Tibial nerve (tissue), 4 donors: Measurements from ENCODE around the gene PARD3B. TPM values are rescaled to one million over a fixed set of nuclear protein-coding genes. Genes with fewer than 3 reads are reported as not detected.

Source experiments
- DNase-seq, 2 donors: peaks; one replicate each; pipeline ENCODE4 v3.0.0-alpha.2; 2019; ENCODE audit warnings: low spot score in 2 of 2
- H3K27ac ChIP-seq, 4 donors: fragments of 200-600 bp; sonication (generic) in 3 of 4; one replicate each; pipeline ENCODE4 v1.5.1; 2017 to 2019; ENCODE audit warnings: mild to moderate bottlenecking in 1 of 4
- H3K27me3 ChIP-seq, 2 donors: fragments of 200-600 bp; sonication (generic) in 1 of 2; one replicate each; pipeline versions ENCODE4 v1.5.1 to v1.6.0; 2017 to 2019
- H3K36me3 ChIP-seq, 3 donors: fragments of 200-600 bp; sonication (generic); one replicate each; pipeline ENCODE4 v1.5.1; 2018 to 2019
- H3K4me1 ChIP-seq, 4 donors: fragments of 200-600 bp; sonication (generic) in 3 of 4; one replicate each; pipeline ENCODE4 v1.5.1; 2017 to 2019
- H3K4me3 ChIP-seq, 4 donors: fragments of 200-600 bp; sonication (generic) in 3 of 4; one replicate each; pipeline ENCODE4 v1.5.1; 2017 to 2019; ENCODE audit warnings: mild to moderate bottlenecking in 1 of 4, moderate library complexity in 1 of 4
- H3K9me3 ChIP-seq, 4 donors: fragments of 200-600 bp; sonication (generic) in 3 of 4; one replicate each; pipeline ENCODE4 v1.5.1; 2017 to 2019
- EP300 ChIP-seq, 2 donors: sonication (generic); formaldehyde crosslinking; IDR thresholded peaks; one replicate each; pipeline ENCODE4 v1.6.1; 2017; ENCODE audit warnings: antibody characterized with exemption in 2 of 2, mild to moderate bottlenecking in 1 of 2
- POLR2A ChIP-seq, 2 donors: fragments of 450-650 bp; IDR thresholded peaks; one replicate each; pipeline ENCODE4 v1.6.1; 2017; ENCODE audit warnings: antibody characterized with exemption in 2 of 2, mild to moderate bottlenecking in 2 of 2, moderate library complexity in 2 of 2
- WGBS, 2 donors: methylation state at CpG; one replicate each; pipeline ENCODE4 v1.1.5; 2018; 5-methylcytosine and 5-hydroxymethylcytosine counted together
- total RNA-seq, 4 donors: library from RNA; depleted of rRNA; stranded (reverse); fragments of >200 nt; gene quantifications; one replicate each; pipeline ENCODE4 v1.1.0, GENCODE V29; 2016
- TF ChIP-seq, protein P1 (sequence below), 5 experiments: fragments of 200-600 bp in 3 of 5; fragments of 450-650 bp in 2 of 5; sonication (generic) in 3 of 5; IDR thresholded peaks; one replicate each; pipeline ENCODE4 v1.5.1; 2016 to 2019; ENCODE audit warnings: antibody characterized with exemption in 5 of 5, mild to moderate bottlenecking in 3 of 5, moderate library complexity in 2 of 5

The PARD3B gene
- total RNA-seq, 4 donors from 2014 or later: 47.4 to 101 (median 64.8) TPM

DNA sequence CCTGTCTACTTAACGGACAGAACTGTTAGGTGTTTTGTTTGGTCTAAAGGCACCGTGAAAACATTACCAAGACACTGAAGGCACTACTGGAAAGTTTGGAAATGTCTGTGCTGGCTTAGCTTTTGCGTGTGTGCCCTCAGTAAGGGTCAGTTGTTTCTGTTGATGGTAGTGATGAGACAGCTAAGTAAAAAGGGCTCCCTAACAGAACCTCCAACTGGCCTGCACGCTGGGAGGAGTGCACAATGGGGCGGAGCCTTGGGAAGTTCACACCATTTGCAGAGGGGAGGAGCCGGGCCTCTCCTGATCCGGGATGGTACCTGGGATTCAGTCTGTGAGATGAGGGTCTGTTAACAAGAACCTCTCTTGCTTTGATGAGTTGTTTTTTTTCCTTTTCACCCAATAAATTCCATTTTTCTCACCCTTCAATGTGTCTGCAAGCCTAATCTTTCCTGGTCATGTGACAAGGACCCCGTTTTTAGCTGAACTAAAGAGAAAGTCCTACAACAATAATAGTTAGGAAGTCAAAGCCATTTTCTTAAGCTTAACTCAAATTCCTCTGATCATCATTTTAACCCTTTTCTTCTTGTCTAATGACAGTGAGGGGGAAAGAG, 368.7 kb downstream of the PARD3B start:
- Histone ChIP-seq H3K27me3 (no peaks in the 10 kb centered on the region), H3K4me3 (no peak overlapping the region), H3K9me3 (no peaks in the 10 kb centered on the region), H3K27ac (no peak overlapping the region), H3K4me1 (peaks cover 0 to 19% (median 0%) of the 10 kb centered on the region in 4 donors), H3K36me3 (no peaks in the 10 kb centered on the region)
- DNase-seq: no peak
- WGBS, 2 donors: 96% methylated on average over 8 of the region's 8 CpGs
- TF ChIP-seq, protein P1, sequence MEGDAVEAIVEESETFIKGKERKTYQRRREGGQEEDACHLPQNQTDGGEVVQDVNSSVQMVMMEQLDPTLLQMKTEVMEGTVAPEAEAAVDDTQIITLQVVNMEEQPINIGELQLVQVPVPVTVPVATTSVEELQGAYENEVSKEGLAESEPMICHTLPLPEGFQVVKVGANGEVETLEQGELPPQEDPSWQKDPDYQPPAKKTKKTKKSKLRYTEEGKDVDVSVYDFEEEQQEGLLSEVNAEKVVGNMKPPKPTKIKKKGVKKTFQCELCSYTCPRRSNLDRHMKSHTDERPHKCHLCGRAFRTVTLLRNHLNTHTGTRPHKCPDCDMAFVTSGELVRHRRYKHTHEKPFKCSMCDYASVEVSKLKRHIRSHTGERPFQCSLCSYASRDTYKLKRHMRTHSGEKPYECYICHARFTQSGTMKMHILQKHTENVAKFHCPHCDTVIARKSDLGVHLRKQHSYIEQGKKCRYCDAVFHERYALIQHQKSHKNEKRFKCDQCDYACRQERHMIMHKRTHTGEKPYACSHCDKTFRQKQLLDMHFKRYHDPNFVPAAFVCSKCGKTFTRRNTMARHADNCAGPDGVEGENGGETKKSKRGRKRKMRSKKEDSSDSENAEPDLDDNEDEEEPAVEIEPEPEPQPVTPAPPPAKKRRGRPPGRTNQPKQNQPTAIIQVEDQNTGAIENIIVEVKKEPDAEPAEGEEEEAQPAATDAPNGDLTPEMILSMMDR (IDR thresholded peaks at IDR 0.05): no peak
- TF ChIP-seq POLR2A (IDR thresholded peaks at IDR 0.05) (no peak), EP300 (IDR thresholded peaks at IDR 0.05) (no peak)

DNA sequence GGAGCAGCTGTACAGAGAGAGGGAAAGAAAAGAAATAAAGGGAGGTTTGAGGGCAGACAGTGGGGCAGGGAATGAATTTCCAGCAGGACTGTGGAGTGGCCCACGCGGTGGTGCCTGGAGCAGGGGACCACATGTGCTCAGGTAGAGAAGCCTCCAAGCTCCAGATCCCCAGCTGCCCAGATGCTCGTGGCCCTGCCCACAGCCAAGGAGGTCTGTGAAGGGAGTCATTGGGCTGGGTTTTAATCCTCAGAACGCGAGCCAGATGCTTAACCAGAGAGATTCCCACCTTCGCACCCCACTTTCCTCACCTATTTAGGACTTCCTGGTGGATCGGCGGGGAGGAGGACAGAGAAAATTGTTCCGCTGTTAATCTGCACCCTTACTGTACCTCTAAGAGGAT, 369.4 kb downstream of the PARD3B start:
- no peaks in the 10 kb centered on the region for H3K27me3 ChIP-seq
- H3K36me3 ChIP-seq: no peaks in the 10 kb centered on the region
- DNase-seq: no peak
- 84 to 88% methylated on average over 9 of the region's 9 CpGs for WGBS, 2 donors
- no peak overlapping the region for H3K27ac ChIP-seq
- peaks cover 0 to 19% (median 0%) of the 10 kb centered on the region in 4 donors for H3K4me1 ChIP-seq
- H3K9me3 ChIP-seq: no peaks in the 10 kb centered on the region
- TF ChIP-seq POLR2A (IDR thresholded peaks at IDR 0.05) (no peak), EP300 (IDR thresholded peaks at IDR 0.05) (no peak)
- TF ChIP-seq, protein P1 (IDR thresholded peaks at IDR 0.05): no peak
- H3K4me3 ChIP-seq: no peak overlapping the region

DNA sequence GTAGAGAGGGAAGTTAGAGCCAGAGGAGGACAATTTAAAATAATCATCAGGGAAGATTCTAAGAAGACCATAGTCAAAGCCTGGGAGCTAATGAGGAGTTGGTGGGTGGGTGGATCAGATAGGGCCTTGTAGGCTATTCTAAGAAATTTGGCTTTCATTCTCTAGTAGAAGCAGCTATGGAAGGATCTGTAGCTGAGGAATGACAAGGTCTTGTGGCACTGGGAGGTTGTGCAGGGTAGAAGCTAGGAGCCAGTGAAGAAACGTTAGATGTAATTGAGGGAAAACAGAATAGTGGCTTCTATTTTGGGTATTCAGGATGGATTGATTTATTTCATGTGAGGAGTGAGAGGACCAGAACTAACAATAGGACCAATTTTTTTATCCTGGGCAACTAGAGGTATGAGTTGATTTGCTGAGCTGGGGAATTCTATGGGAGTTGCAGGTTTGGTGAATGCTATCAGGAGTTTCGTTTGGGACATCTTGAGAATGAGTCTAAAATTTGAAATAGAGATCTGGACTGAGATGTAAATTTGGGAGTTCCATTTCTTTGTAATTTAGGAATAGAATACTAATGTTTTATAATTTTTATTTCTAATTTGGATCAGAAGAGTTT, 371.9 kb downstream of the PARD3B start:
- WGBS, 2 donors: 87 to 89% methylated on average over 2 of the region's 2 CpGs
- no peak for TF ChIP-seq POLR2A (IDR thresholded peaks at IDR 0.05)
- TF ChIP-seq, protein P1 (IDR thresholded peaks at IDR 0.05): no peak
- no peak for TF ChIP-seq EP300 (IDR thresholded peaks at IDR 0.05)

DNA sequence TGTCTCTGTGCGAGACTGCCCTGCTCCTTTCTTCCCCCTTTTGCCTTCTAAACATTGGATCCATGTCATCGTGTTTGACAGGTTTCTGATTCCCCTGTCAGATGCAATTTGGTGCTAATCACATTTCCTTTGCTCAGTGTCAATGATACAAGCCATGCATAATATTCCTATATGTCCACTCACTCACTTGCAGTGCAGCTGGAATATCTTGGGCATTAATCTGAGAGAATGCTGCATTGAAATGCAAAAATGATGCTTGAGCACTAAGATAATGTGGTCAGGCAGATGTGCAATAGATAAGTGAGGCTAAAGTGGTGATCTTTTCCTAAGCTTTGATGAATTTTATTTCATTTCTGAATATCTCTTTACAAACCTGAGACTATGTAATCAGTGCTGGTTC, 375.5 kb downstream of the PARD3B start:
- no peak for DNase-seq
- no peaks in the 10 kb centered on the region for H3K36me3 ChIP-seq
- no peaks in the 10 kb centered on the region for H3K9me3 ChIP-seq
- TF ChIP-seq POLR2A (IDR thresholded peaks at IDR 0.05) (no peak), EP300 (IDR thresholded peaks at IDR 0.05) (no peak)
- TF ChIP-seq, protein P1 (IDR thresholded peaks at IDR 0.05): no peak
- no peak overlapping the region for H3K27ac ChIP-seq
- WGBS, 2 donors: 93 to 94% methylated on average over 2 of the region's 2 CpGs
- no peak overlapping the region for H3K4me3 ChIP-seq
- no peaks in the 10 kb centered on the region for H3K27me3 ChIP-seq
- peaks cover 0 to 18% (median 0%) of the 10 kb centered on the region in 4 donors for H3K4me1 ChIP-seq

More for the DNA sequence above, 371.9 kb downstream of the PARD3B start:
- H3K27ac ChIP-seq: no peak overlapping the region
- H3K36me3 ChIP-seq: no peaks in the 10 kb centered on the region
- H3K4me3 ChIP-seq: no peak overlapping the region
- no peaks in the 10 kb centered on the region for H3K27me3 ChIP-seq
- H3K9me3 ChIP-seq: no peaks in the 10 kb centered on the region
- peaks cover 0 to 14% (median 0%) of the 10 kb centered on the region in 4 donors for H3K4me1 ChIP-seq
- no peak for DNase-seq

DNA sequence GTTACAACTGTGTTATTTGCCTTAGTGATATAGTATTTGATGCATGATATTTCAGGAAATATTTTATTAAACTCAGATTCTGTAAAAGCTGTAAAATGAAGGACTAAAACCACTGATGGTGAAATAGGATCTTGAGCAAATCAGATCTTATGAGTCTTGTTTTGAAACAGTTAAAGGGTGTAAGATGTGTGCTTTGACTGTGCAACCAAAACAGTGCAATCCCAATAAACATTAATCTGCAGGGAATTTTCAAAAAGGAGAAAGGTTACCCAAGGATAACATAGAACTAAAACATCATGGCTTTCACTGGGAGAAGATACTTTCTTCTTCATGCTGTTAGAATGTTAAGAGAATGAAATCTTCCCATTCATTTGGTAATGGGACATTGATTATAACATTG, 378.7 kb downstream of the PARD3B start:
- H3K9me3 ChIP-seq: no peaks in the 10 kb centered on the region
- no peaks in the 10 kb centered on the region for H3K36me3 ChIP-seq
- no peak overlapping the region for H3K4me3 ChIP-seq
- H3K27ac ChIP-seq: no peak overlapping the region
- no peak for DNase-seq
- TF ChIP-seq EP300 (IDR thresholded peaks at IDR 0.05) (no peak), POLR2A (IDR thresholded peaks at IDR 0.05) (no peak)
- TF ChIP-seq, protein P1 (IDR thresholded peaks at IDR 0.05): no peak
- peaks cover 0 to 18% (median 0%) of the 10 kb centered on the region in 4 donors for H3K4me1 ChIP-seq
- no peaks in the 10 kb centered on the region for H3K27me3 ChIP-seq
